ENCODE measurements around the gene HSPBAP1. TPM values are rescaled to one million over a fixed set of nuclear protein-coding genes. Genes with fewer than 3 reads are reported as not detected.

HSPBAP1 gene
- total RNA-seq, 2 donors from 2014 or later: 4.1 to 9.3 TPM

- DNase-seq (ENCODE audit: low spot score): peak; percentile 74
- TF ChIP-seq POLR2AphosphoS5 (IDR thresholded peaks at IDR 0.05): peak; percentile 78
- no peak for TF ChIP-seq CTCF (IDR thresholded peaks at IDR 0.05)
- TF ChIP-seq POLR2A (IDR thresholded peaks at IDR 0.05): no peak
- Histone ChIP-seq H3K9me3 (no peaks in the 10 kb centered on the region), H3K27ac (peak overlapping the region in 1 of 2 donors; percentile 12), H3K4me3 (no peak overlapping the region), H3K36me3 (no peaks in the 10 kb centered on the region), H3K27me3 (replicated peaks; ENCODE audit: insufficient read depth) (no peaks in the 10 kb centered on the region), H3K4me1 (replicated peaks) (no peaks in the 10 kb centered on the region)
- WGBS: 48% methylated on average over 3 of the region's 3 CpGs
- intact Hi-C loops (cut with DNase I): no loop called here
Measured at GRCh38 chr3:122800706-122801237, 7.1 kb upstream of the HSPBAP1 start.

GRCh38 chr3:122800031-122800430 is 6.4 kb upstream of the HSPBAP1 start:
- DNase-seq (ENCODE audit: low spot score): no peak
- Histone ChIP-seq H3K9me3 (no peaks in the 10 kb centered on the region), H3K4me3 (no peak overlapping the region), H3K4me1 (replicated peaks) (no peaks in the 10 kb centered on the region), H3K27ac (peak overlapping the region in 1 of 2 donors; percentile 12), H3K27me3 (replicated peaks; ENCODE audit: insufficient read depth) (no peaks in the 10 kb centered on the region), H3K36me3 (no peaks in the 10 kb centered on the region)
- intact Hi-C loops (cut with DNase I): no loop called here
- TF ChIP-seq CTCF (IDR thresholded peaks at IDR 0.05) (no peak), POLR2A (IDR thresholded peaks at IDR 0.05) (no peak), POLR2AphosphoS5 (IDR thresholded peaks at IDR 0.05) (no peak)
- 65% methylated on average over 1 of the region's 1 CpG for WGBS

- H3K27ac ChIP-seq: no peak overlapping the region
- no peaks in the 10 kb centered on the region for H3K4me1 ChIP-seq (replicated peaks)
- WGBS: 62% methylated on average over 2 of the region's 2 CpGs
- H3K36me3 ChIP-seq: no peaks in the 10 kb centered on the region
- H3K9me3 ChIP-seq: no peaks in the 10 kb centered on the region
- intact Hi-C loops (cut with DNase I): loop anchor here (5.0 kb wide), 1 partner anchor 237 kb away; the partner anchor contains the start of genes DTX3L and PARP9
- no peak overlapping the region for H3K4me3 ChIP-seq
- H3K27me3 ChIP-seq (replicated peaks; ENCODE audit: insufficient read depth): no peaks in the 10 kb centered on the region
- no peak for TF ChIP-seq POLR2AphosphoS5 (IDR thresholded peaks at IDR 0.05)
- TF ChIP-seq CTCF (IDR thresholded peaks at IDR 0.05): no peak
- no peak for TF ChIP-seq POLR2A (IDR thresholded peaks at IDR 0.05)
- no peak for DNase-seq (ENCODE audit: low spot score)
Measured at GRCh38 chr3:122799322-122799721, 5.7 kb upstream of the HSPBAP1 start.

GRCh38 chr3:122797291-122797690 is 3.7 kb upstream of the HSPBAP1 start:
- DNase-seq (ENCODE audit: low spot score): no peak
- H3K4me3 ChIP-seq: no peak overlapping the region
- no peaks in the 10 kb centered on the region for H3K36me3 ChIP-seq
- 81% methylated on average over 3 of the region's 3 CpGs for WGBS
- TF ChIP-seq CTCF (IDR thresholded peaks at IDR 0.05) (no peak), POLR2AphosphoS5 (IDR thresholded peaks at IDR 0.05) (peak; percentile 8)
- H3K9me3 ChIP-seq: no peaks in the 10 kb centered on the region
- no peak overlapping the region for H3K27ac ChIP-seq
- H3K27me3 ChIP-seq (replicated peaks; ENCODE audit: insufficient read depth): no peaks in the 10 kb centered on the region
- intact Hi-C loops (cut with DNase I): loop anchor here (5.0 kb wide), 1 partner anchor 235 kb away; the partner anchor contains the start of genes DTX3L and PARP9
- H3K4me1 ChIP-seq (replicated peaks): no peaks in the 10 kb centered on the region

GRCh38 chr3:122795674-122796195 is 2.1 kb upstream of the HSPBAP1 start:
- H3K4me1 ChIP-seq (replicated peaks): no peaks in the 10 kb centered on the region
- peak overlapping the region; percentile 83 to 90 for H3K4me3 ChIP-seq
- WGBS: 16% methylated on average over 11 of the region's 11 CpGs
- no peak for DNase-seq (ENCODE audit: low spot score)
- no peaks in the 10 kb centered on the region for H3K36me3 ChIP-seq
- no peaks in the 10 kb centered on the region for H3K9me3 ChIP-seq
- no peaks in the 10 kb centered on the region for H3K27me3 ChIP-seq (replicated peaks; ENCODE audit: insufficient read depth)
- H3K27ac ChIP-seq: peak overlapping the region; percentile 95 to 96
- intact Hi-C loops (cut with DNase I): loop anchor here (5.0 kb wide), 1 partner anchor 233 kb away; the partner anchor contains the start of genes DTX3L and PARP9
- peak; percentile 4 for TF ChIP-seq POLR2AphosphoS5 (IDR thresholded peaks at IDR 0.05)
- no peak for TF ChIP-seq POLR2A (IDR thresholded peaks at IDR 0.05)
